Trophoblast cell (in vitro differentiated cells and primary cell): ENCODE measurements around the gene ELFN1. TPM values are rescaled to one million over a fixed set of nuclear protein-coding genes. Genes with fewer than 3 reads are reported as not detected.
A peak's percentile ranks its signal among the peaks of the same experiment; 100 is the strongest.

Experiments used
- DNase-seq, 2 donors: peaks; one replicate each; pipeline ENCODE4 v3.0.0-alpha.2; 2016
- H2AFZ ChIP-seq: 2 replicates; pipeline ENCODE4 v1.6.1; 2013; ENCODE audit warnings: low read length, moderate library complexity, mild to moderate bottlenecking; ENCODE audit not compliant: insufficient read depth, poor library complexity
- H2AK5ac ChIP-seq: 2 replicates; pipeline ENCODE4 v1.6.1; 2013; ENCODE audit warnings: mild to moderate bottlenecking, low read length
- H2BK120ac ChIP-seq: 2 replicates; pipeline ENCODE4 v1.6.1; 2013; ENCODE audit warnings: low read length, mild to moderate bottlenecking, moderate library complexity; ENCODE audit not compliant: insufficient read depth, poor library complexity
- H2BK12ac ChIP-seq: 2 replicates; pipeline ENCODE4 v1.6.1; 2013; ENCODE audit warnings: mild to moderate bottlenecking, low read length, moderate library complexity
- H2BK5ac ChIP-seq: 2 replicates; pipeline ENCODE4 v1.6.1; 2013; ENCODE audit warnings: low read length, low read depth, moderate library complexity, mild to moderate bottlenecking; ENCODE audit not compliant: poor library complexity
- H3K14ac ChIP-seq: 2 replicates; pipeline ENCODE4 v1.6.1; 2013; ENCODE audit warnings: mild to moderate bottlenecking, low read length
- H3K18ac ChIP-seq: 2 replicates; pipeline ENCODE4 v1.6.1; 2013; ENCODE audit warnings: mild to moderate bottlenecking, low read length
- H3K23ac ChIP-seq: 2 replicates; pipeline ENCODE4 v1.6.1; 2013; ENCODE audit warnings: low read length
- H3K27ac ChIP-seq: 2 replicates; pipeline ENCODE4 v1.5.1; 2013; ENCODE audit warnings: low read depth, mild to moderate bottlenecking, inconsistent platforms, low read length, moderate library complexity
- H3K27me3 ChIP-seq: 2 replicates; pipeline ENCODE4 v1.6.1; 2013; ENCODE audit warnings: inconsistent platforms, mild to moderate bottlenecking, low read length, moderate library complexity; ENCODE audit not compliant: insufficient read depth
- H3K36me3 ChIP-seq, 2 experiments: 1 replicate in 1 of 2; 2 replicates in 1 of 2; pipeline ENCODE4 v1.6.1; 2013; ENCODE audit warnings: low read length in 2 of 2, mild to moderate bottlenecking in 2 of 2, moderate library complexity in 1 of 2; ENCODE audit not compliant: insufficient read depth in 2 of 2, control insufficient read depth in 1 of 2
- H3K4ac ChIP-seq: 2 replicates; pipeline ENCODE4 v1.6.1; 2013; ENCODE audit warnings: low read depth, mild to moderate bottlenecking, low read length, moderate library complexity
- H3K4me1 ChIP-seq, 2 experiments: 1 replicate in 1 of 2; 2 replicates in 1 of 2; pipeline ENCODE4 v1.6.1; 2013; ENCODE audit warnings: low read length in 2 of 2, mild to moderate bottlenecking in 2 of 2, moderate library complexity in 1 of 2; ENCODE audit not compliant: insufficient read depth in 2 of 2, control insufficient read depth in 1 of 2
- H3K4me2 ChIP-seq: 2 replicates; pipeline ENCODE4 v1.6.1; 2013; ENCODE audit warnings: inconsistent platforms, mild to moderate bottlenecking, low read length, moderate library complexity
- H3K4me3 ChIP-seq: 2 replicates; pipeline ENCODE4 v1.5.1; 2013; ENCODE audit warnings: mild to moderate bottlenecking, low read depth, low read length, inconsistent platforms
- H3K79me1 ChIP-seq: one replicate; pipeline ENCODE4 v1.6.1; 2013; ENCODE audit warnings: low read length
- H3K79me2 ChIP-seq: 2 replicates; pipeline ENCODE4 v1.6.1; 2013; ENCODE audit warnings: low read length, mild to moderate bottlenecking; ENCODE audit not compliant: control insufficient read depth, insufficient read depth, poor library complexity
- H3K9ac ChIP-seq: 2 replicates; pipeline ENCODE4 v1.6.1; 2013; ENCODE audit warnings: mild to moderate bottlenecking, low read length
- H3K9me3 ChIP-seq: 2 replicates; pipeline ENCODE4 v1.6.1; 2013; ENCODE audit warnings: low read depth, mild to moderate bottlenecking, control low read depth, inconsistent platforms, low read length; ENCODE audit not compliant: insufficient read depth
- H4K12ac ChIP-seq: 2 replicates; pipeline ENCODE4 v1.6.1; 2013; ENCODE audit warnings: low read depth, mild to moderate bottlenecking, low read length, moderate library complexity
- H4K8ac ChIP-seq: 2 replicates; pipeline ENCODE4 v1.6.1; 2013; ENCODE audit warnings: low read depth, mild to moderate bottlenecking, low read length, moderate library complexity
- H4K91ac ChIP-seq: one replicate; pipeline ENCODE4 v1.6.1; 2013; ENCODE audit warnings: low read depth, mild to moderate bottlenecking, low read length, moderate library complexity
- WGBS: extraction: QIAGEN DNeasy Blood & Tissue Kit; methylation state at CpG from one replicate; pipeline ENCODE4 v1.1.7; 2013; ENCODE audit warnings: missing lambda C conversion rate; ENCODE audit not compliant: insufficient read length, insufficient coverage; ENCODE audit errors: extremely low coverage; 5-methylcytosine and 5-hydroxymethylcytosine counted together
- polyA plus RNA-seq: library from polyadenylated mRNA; stranded (reverse); fragments of 200-250 nt; gene quantifications from 2 replicates; pipeline ENCODE4 v1.2.3, GENCODE V29; 2013

The ELFN1 gene
- 0.68 and 0.78 TPM in 2 replicates for polyA plus RNA-seq

DNA sequence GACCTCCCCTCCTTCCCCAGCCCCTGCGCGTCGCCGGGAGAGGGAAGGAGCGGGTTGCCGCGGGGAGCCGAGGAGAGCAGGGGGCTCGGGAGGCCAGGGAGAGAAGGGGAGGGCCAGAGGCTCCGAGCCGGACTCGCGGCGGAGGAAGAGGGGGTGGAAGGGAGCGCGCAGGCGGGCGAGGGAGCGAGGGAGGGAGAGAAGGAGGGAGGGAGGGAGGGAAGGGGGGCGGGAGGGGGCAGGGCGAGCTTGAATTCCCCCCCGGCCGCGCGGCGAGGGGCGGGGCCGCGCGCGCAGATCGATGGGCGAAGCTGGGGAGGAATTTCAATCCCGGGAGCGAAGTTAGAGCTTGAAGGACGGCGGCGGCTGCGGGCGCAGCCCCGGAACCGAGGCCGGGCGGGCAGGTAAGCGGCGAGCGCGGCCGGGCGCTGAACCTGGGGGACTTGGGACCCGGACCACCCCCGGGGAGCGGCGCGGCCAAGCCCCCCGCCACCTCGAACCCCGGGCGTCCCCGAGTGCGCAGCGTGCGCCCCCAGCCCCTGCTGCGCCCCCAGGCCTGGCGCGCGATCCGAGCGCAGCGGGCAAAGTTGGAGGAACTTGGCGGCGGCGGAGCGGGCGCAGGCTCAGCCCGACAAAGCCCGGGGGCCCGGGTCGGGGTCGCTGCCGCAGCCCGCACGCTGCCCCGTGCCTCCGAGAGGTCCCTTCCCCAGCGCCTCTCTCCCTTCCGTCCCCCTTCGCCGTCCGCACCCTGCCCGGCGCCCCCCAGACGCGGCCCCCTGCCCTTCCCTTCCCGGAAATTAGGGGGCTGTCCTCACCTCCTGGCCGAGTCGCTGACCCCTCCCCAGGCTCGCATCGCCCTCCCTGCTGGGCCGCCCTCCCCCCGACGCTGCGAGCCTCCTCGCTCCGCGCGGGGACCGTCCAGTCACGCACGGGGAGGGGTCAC lies at the start of gene ELFN1:
TSS of gene ELFN1 (plus strand) at position 324 of the 940 bp plus-strand sequence. CDS start 74,320 bp downstream, outside the sequence.
- Histone ChIP-seq H3K4ac (no peak within 1 kb of the TSS), H3K27ac (no peak within 1 kb of the TSS), H3K9me3 (peaks cover 3% of the 10 kb centered on the region), H2BK5ac (no peak within 1 kb of the TSS), H2BK120ac (no peak within 1 kb of the TSS), H3K23ac (no peak within 1 kb of the TSS), H4K12ac (no peak within 1 kb of the TSS), H3K18ac (no peak within 1 kb of the TSS), H3K14ac (no peak within 1 kb of the TSS), H3K4me2 (peak within 1 kb of the TSS; percentile 76), H2AK5ac (no peak within 1 kb of the TSS), H3K9ac (no peak within 1 kb of the TSS), H2AFZ (peak within 1 kb of the TSS; percentile 39), H3K27me3 (peaks cover 60% of the 10 kb centered on the region), H3K79me2 (no peaks in the 10 kb centered on the region), H4K8ac (no peak within 1 kb of the TSS), H3K4me3 (peak within 1 kb of the TSS; percentile 56), H3K4me1 (peaks cover 4 to 6% of the 10 kb centered on the region in 2 experiments), H2BK12ac (no peak within 1 kb of the TSS), H3K36me3 (no peaks in the 10 kb centered on the region), H3K79me1 (no peaks in the 10 kb centered on the region), H4K91ac (peak within 1 kb of the TSS; percentile 42)
- no CpG with 5 or more reads among the region's 110 CpGs for WGBS
- no peak for DNase-seq

DNA sequence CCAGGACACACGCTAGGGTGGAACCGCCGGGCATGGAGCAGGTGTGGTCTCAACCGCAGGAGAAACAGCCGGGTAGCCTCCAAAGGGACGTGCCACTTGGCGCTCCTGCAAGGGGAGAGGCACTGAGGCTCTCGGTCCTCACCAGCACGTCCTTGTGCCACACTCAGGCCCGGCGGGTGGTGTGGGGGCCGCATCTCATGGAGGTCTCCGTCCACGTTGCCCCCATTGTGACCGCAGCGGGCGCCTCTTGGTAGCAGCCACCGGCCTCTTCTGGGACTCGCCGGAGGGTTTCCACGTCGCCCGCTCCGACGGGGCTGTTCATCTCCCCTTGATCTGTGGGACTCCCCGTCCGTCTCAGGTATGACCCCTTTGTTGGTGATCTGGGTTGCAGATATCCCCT lies 49.2 kb upstream of the ELFN1 start:
- no peak overlapping the region for H2BK5ac ChIP-seq
- no peak overlapping the region for H3K4me2 ChIP-seq
- WGBS, result no CpG with 5 or more reads among the region's 27 CpGs
- no peaks in the 10 kb centered on the region for H3K27me3 ChIP-seq
- H3K23ac ChIP-seq, result no peak overlapping the region
- no peak overlapping the region for H4K8ac ChIP-seq
- H2BK12ac ChIP-seq, result no peak overlapping the region
- H2BK120ac ChIP-seq, result no peak overlapping the region
- no peak overlapping the region for H3K4me3 ChIP-seq
- no peak overlapping the region for H4K91ac ChIP-seq
- H3K4ac ChIP-seq, result no peak overlapping the region
- no peak overlapping the region for H2AK5ac ChIP-seq
- H3K36me3 ChIP-seq, result no peaks in the 10 kb centered on the region
- no peak overlapping the region for H3K27ac ChIP-seq
- no peak overlapping the region for H2AFZ ChIP-seq
- H3K4me1 ChIP-seq, result no peaks in the 10 kb centered on the region
- H3K9me3 ChIP-seq, result peaks cover 18% of the 10 kb centered on the region
- no peak overlapping the region for H3K9ac ChIP-seq
- H3K18ac ChIP-seq, result no peak overlapping the region
- no peak for DNase-seq
- no peaks in the 10 kb centered on the region for H3K79me1 ChIP-seq
- no peak overlapping the region for H3K14ac ChIP-seq
- H3K79me2 ChIP-seq, result no peaks in the 10 kb centered on the region
- no peak overlapping the region for H4K12ac ChIP-seq

DNA sequence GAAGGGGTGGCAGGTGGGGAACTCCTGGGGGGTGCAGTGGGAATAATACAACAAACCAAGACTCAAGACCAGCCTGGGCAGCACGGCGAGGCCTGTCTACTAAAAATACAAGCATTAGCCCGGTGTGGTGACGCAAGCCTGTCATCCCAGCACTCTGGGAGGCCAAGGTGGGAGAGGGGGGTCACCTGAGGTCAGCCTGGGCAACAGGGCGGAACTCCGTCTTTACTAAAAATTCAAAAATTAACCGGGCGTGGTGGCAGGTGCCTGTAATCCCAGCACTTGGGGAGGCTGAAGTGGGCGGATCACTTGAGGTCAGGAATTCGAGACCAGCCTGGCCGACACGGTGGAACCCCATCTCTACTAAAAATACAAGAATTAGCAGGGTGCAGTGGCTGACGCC lies 48.4 kb upstream of the ELFN1 start:
- no peak overlapping the region for H3K4ac ChIP-seq
- no CpG with 5 or more reads among the region's 13 CpGs for WGBS
- H3K4me3 ChIP-seq, result no peak overlapping the region
- no peak overlapping the region for H2AK5ac ChIP-seq
- no peak overlapping the region for H2BK120ac ChIP-seq
- no peaks in the 10 kb centered on the region for H3K79me2 ChIP-seq
- H3K14ac ChIP-seq, result no peak overlapping the region
- H3K79me1 ChIP-seq, result no peaks in the 10 kb centered on the region
- H3K9ac ChIP-seq, result no peak overlapping the region
- no peaks in the 10 kb centered on the region for H3K27me3 ChIP-seq
- H3K4me2 ChIP-seq, result no peak overlapping the region
- H3K9me3 ChIP-seq, result peaks cover 16% of the 10 kb centered on the region
- H3K27ac ChIP-seq, result no peak overlapping the region
- H3K18ac ChIP-seq, result no peak overlapping the region
- no peak overlapping the region for H2BK12ac ChIP-seq
- no peak overlapping the region for H4K12ac ChIP-seq
- DNase-seq, result no peak
- H3K4me1 ChIP-seq, result no peaks in the 10 kb centered on the region
- H4K8ac ChIP-seq, result no peak overlapping the region
- H3K23ac ChIP-seq, result no peak overlapping the region
- no peaks in the 10 kb centered on the region for H3K36me3 ChIP-seq
- no peak overlapping the region for H2AFZ ChIP-seq
- H2BK5ac ChIP-seq, result no peak overlapping the region
- no peak overlapping the region for H4K91ac ChIP-seq

DNA sequence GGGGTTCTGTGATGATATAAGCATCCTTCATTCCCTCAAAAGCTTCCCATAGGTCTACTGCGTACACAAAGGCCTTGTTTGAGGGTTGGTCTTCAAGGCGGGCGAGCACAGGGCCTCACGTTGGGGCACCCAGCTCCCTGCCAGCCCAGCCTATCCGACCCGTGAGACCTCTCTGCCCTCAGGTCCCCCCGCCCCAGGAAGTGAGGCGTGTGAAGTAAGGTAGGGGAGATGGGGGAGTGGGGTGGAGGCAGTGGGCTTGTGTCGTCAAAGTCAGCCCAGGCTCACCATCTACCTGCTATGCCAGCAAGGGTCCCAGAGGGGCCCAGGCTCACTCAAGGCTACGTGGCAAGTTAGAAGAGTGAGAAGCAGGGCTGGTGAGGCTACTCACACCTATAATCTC lies 47.6 kb upstream of the ELFN1 start:
- H2BK12ac ChIP-seq, result no peak overlapping the region
- H3K79me1 ChIP-seq, result no peaks in the 10 kb centered on the region
- H3K4ac ChIP-seq, result no peak overlapping the region
- no peak overlapping the region for H4K91ac ChIP-seq
- no peak overlapping the region for H3K23ac ChIP-seq
- WGBS, result no CpG with 5 or more reads among the region's 10 CpGs
- H3K18ac ChIP-seq, result no peak overlapping the region
- no peak overlapping the region for H3K14ac ChIP-seq
- H2AK5ac ChIP-seq, result no peak overlapping the region
- H3K4me2 ChIP-seq, result no peak overlapping the region
- H2BK120ac ChIP-seq, result no peak overlapping the region
- H3K79me2 ChIP-seq, result no peaks in the 10 kb centered on the region
- H3K9ac ChIP-seq, result no peak overlapping the region
- no peak overlapping the region for H2BK5ac ChIP-seq
- peaks cover 14% of the 10 kb centered on the region for H3K9me3 ChIP-seq
- no peak overlapping the region for H4K8ac ChIP-seq
- H3K27ac ChIP-seq, result no peak overlapping the region
- no peak overlapping the region for H4K12ac ChIP-seq
- H3K36me3 ChIP-seq, result no peaks in the 10 kb centered on the region
- H3K27me3 ChIP-seq, result no peaks in the 10 kb centered on the region
- DNase-seq, result no peak
- no peaks in the 10 kb centered on the region for H3K4me1 ChIP-seq
- no peak overlapping the region for H2AFZ ChIP-seq
- H3K4me3 ChIP-seq, result no peak overlapping the region
